ENCODE data around the gene CTNND2.

Gene CTNND2

GRCh38 chr5:10958728-10959127 is 945.5 kb downstream of the CTNND2 start:
- DNase-seq = no peak

DNA sequence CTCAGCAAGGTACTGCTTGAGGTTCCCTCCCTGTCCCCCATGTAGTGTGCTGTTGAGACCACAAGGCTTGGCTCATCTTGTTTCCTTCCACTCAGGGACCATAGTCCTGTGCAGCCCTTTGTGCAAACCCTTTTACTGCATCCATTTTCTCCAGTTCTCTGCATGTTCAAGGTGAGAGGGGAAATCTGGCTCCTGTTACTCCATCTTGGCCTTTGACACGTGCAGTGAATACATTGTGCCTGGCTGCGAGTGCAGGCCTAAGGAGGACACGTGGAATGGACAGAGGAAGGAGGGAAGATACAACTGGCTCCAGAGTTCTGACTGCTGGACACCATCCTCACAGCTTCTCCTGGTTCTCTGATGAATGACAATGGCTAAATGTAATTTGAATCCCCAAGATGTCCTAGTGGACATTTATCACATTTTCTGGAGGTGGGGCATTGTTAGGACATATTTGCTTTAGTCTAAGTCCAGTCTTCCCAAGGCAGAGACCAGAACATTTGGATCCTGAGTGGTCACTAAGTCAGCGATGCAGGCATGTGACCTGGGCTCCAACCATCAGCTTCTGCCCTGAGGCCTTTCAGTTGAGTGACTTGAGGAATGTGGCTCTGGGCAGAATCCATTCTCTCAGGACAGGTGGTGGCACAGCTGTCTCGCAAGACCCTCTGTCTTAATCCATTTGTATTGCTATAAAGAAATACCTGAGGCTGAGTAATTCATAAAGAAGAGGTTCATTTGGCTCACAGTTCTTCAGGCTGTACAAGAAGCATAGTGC is 954.2 kb downstream of the CTNND2 start:
- DNase-seq = no peak

DNA sequence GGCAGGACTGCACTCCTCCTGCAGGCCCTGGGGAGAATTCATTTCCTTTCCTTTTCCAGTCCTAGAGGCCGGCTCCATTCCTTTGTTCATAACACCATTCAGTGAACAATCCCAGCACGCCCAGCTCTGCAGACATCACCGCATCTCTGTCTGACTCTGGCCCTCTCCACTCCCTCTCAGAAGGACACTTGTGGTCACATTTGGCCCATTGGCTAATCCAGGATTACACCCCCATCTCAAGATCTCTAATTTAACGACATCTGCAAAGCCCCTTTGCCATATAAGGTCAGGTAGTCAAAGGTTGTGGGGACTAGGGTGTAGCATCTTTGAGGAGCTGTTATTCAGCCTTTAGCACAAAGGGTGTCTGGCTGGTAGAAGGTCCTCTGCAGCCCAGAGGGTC is 958.2 kb downstream of the CTNND2 start:
- DNase-seq = no peak

GRCh38 chr5:10941900-10942299 is 962.3 kb downstream of the CTNND2 start:
- no peak for DNase-seq

- DNase-seq = no peak
Measured at GRCh38 chr5:10936081-10936855, 968.0 kb downstream of the CTNND2 start.

GRCh38 chr5:10935536-10935935 is 968.7 kb downstream of the CTNND2 start:
- DNase-seq = no peak

- DNase-seq = no peak
Measured at GRCh38 chr5:10934783-10935355, 969.4 kb downstream of the CTNND2 start.

- no peak for DNase-seq
Measured at GRCh38 chr5:10933121-10933520, 971.1 kb downstream of the CTNND2 start.

- DNase-seq = no peak
Measured at GRCh38 chr5:10932426-10932825, 971.8 kb downstream of the CTNND2 start.

GRCh38 chr5:10927608-10928007 is 976.6 kb downstream of the CTNND2 start:
- DNase-seq = no peak

DNA sequence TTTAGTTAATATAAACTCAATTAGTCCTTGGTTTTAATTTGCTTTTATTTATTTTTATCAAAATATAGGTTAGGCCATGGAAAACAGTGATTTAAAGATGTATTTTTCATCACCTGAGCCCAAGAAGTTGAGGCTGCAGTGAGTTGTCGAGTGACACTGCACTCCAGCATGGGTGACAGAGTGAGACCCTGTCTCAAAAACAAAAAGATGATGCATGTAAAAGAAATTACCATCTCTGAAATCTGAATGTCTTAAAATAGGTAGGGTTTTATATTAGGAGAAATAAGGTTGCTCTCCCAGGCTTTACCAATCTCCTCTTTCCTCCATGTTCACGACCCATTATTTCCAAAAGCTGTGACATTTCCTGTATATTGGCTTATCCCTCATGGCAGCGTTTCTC is 980.9 kb downstream of the CTNND2 start:
- DNase-seq = no peak

All from stimulated activated naive CD4-positive, alpha-beta T cell treated with Interleukin-2 at 50 U/mL for 16 hours (primary cell).